PFSK-1 (cell line): ENCODE measurements around the gene FUNDC2.

Experiments
- POLR2AphosphoS5 ChIP-seq: IDR thresholded peaks from 2 replicates; pipeline ENCODE4 v1.6.1; 2012; ENCODE audit warnings: low read depth, mild to moderate bottlenecking, control low read depth, low read length, moderate library complexity
- SIN3A ChIP-seq: IDR thresholded peaks from 2 replicates; pipeline ENCODE4 v1.6.1; 2012; ENCODE audit warnings: mild to moderate bottlenecking, low read length, moderate library complexity, borderline replicate concordance; ENCODE audit not compliant: insufficient read depth
- TAF1 ChIP-seq: IDR thresholded peaks from 2 replicates; pipeline ENCODE4 v1.6.1; 2012; ENCODE audit warnings: low read length, control low read depth, borderline replicate concordance; ENCODE audit not compliant: insufficient read depth

DNA sequence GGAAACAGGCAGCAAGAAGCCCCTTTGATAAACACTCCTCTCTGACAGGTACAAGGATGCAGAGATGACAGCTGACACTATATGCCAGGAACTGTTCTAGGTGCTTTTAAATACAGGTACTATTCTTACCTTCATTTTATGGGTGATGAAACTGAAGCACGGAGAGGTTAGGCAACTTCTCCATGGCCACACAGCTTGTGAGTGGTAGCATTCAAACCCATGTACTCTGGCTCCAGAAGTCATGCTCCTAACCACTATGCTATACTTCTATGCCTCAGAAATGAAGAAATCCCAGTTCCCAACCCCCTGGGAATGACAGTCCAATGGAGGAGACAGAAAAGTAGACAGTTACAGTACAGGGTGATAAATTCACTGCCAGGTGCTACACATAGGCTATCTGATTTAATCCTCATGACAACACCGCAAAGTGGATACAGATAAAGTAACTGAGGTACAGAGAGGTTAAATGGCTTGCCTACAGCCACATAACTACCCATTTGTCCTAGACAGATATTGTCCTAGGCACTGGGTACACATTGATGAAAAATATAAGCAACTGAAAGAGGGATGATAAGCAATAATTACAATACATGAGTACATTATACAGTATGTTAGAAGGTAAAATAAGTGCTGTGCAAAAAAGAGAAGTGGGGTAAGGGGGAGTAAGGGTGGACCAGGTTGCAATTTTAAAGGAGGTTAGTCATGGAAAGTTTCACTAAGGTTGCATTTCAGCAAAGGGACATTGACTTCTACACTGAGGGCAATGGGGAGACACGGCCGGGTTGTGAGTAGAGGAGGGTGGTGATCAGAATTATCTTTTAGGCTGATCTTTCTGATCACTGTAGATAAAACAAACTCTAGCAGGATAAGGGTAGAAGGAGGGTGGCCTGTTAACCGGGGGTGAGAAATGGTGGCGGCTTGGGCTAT lies 2.5 kb upstream of the FUNDC2 start:
- TF ChIP-seq SIN3A: no peak
- TF ChIP-seq TAF1: no peak
- no peak for TF ChIP-seq POLR2AphosphoS5
